Caco-2 (cell line): Measurements from ENCODE around the gene APOM. TPM values are rescaled to one million over a fixed set of nuclear protein-coding genes. Genes with fewer than 3 reads are reported as not detected.

Experiments used
- BruUV-seq: library from RNA; stranded (reverse); fragments of 400-500 nt; replicated peaks from 2 replicates; lab custom pipeline; 2021; lab: Mats Ljungman, UMichigan
- CTCF ChIA-PET: fragments of 300-600 bp; sonication (Branson Sonifier 250); formaldehyde crosslinking; loops from one replicate; lab custom pipeline; 2022; ENCODE audit warnings: antibody characterized with exemption; lab: Charles Lee
- POLR2A ChIA-PET: fragments of 300-600 bp; sonication (Branson Sonifier 250); formaldehyde crosslinking; loops from one replicate; lab custom pipeline; 2022; ENCODE audit warnings: antibody characterized with exemption; lab: Charles Lee
- DNase-seq, 2 experiments: peaks; one replicate each; pipeline versions ENCODE4 v3.0.0 to v3.0.0-alpha.2; 2020 to 2022
- H3K27me3 ChIP-seq: replicated peaks from 2 replicates; pipeline ENCODE4 v1.6.0; 2011; ENCODE audit warnings: low read length; ENCODE audit not compliant: control insufficient read depth, insufficient read depth
- H3K36me3 ChIP-seq: 2 replicates; pipeline ENCODE4 v1.5.1; 2011; ENCODE audit warnings: low read length; ENCODE audit not compliant: control insufficient read depth, insufficient read depth
- H3K4me1 ChIP-seq: fragments of 250-450 bp; sonication (Bioruptor Pico); 2 replicates; pipeline ENCODE4 v1.5.1; 2020; ENCODE audit warnings: mild to moderate bottlenecking
- H3K4me3 ChIP-seq: 2 replicates; pipeline ENCODE4 v1.5.1; 2011; ENCODE audit warnings: low read depth, mild to moderate bottlenecking, control low read depth, low read length
- H3K9me3 ChIP-seq: fragments of 250-450 bp; sonication (Bioruptor Pico); 2 replicates; pipeline ENCODE4 v1.5.1; 2020; ENCODE audit warnings: mild to moderate bottlenecking, moderate library complexity
- H3K27ac Mint-ChIP-seq: one replicate; pipeline ENCODE4 v1.8.0; 2022; ENCODE audit warnings: mixed read lengths; ENCODE audit not compliant: unreplicated experiment
- H3K27me3 Mint-ChIP-seq: one replicate; pipeline ENCODE4 v1.8.0; 2022; ENCODE audit warnings: mixed read lengths; ENCODE audit not compliant: insufficient read depth, unreplicated experiment
- H3K36me3 Mint-ChIP-seq: one replicate; pipeline ENCODE4 v1.8.0; 2022; ENCODE audit warnings: mild to moderate bottlenecking, mixed read lengths; ENCODE audit not compliant: insufficient read depth, unreplicated experiment
- H3K4me1 Mint-ChIP-seq: one replicate; pipeline ENCODE4 v1.8.0; 2022; ENCODE audit warnings: low read depth, mixed read lengths; ENCODE audit not compliant: unreplicated experiment
- H3K4me3 Mint-ChIP-seq: one replicate; pipeline ENCODE4 v1.8.0; 2022; ENCODE audit warnings: mild to moderate bottlenecking, moderate library complexity, mixed read lengths; ENCODE audit not compliant: unreplicated experiment
- H3K9me3 Mint-ChIP-seq: one replicate; pipeline ENCODE4 v1.8.0; 2022; ENCODE audit warnings: mixed read lengths; ENCODE audit not compliant: unreplicated experiment
- CTCF ChIP-seq, 2 experiments: fragments of 200-600 bp in 1 of 2; IDR thresholded peaks; 1 replicate in 1 of 2; 2 replicates in 1 of 2; pipeline versions ENCODE4 v1.5.1 to v1.8.0; 2011 to 2022; ENCODE audit warnings: antibody characterized with exemption in 1 of 2, control low read depth in 1 of 2, inconsistent platforms in 1 of 2, low read depth in 1 of 2, low read length in 1 of 2, mild to moderate bottlenecking in 1 of 2, moderate library complexity in 1 of 2; ENCODE audit not compliant: insufficient read depth in 1 of 2, severe bottlenecking in 1 of 2, unreplicated experiment in 1 of 2
- intact Hi-C: fragments of 100-400 bp; cut with micrococcal nuclease; formaldehyde crosslinking; loops from one replicate; pipeline ENCODE4 v1.10.0; 2022; ENCODE audit not compliant: unreplicated experiment
- total RNA-seq: library from RNA; stranded (reverse); gene quantifications from 2 replicates; pipeline ENCODE4 v1.2.3, GENCODE V29; 2022

The APOM gene
- total RNA-seq, 1 experiment from 2014 or later: 15.8 TPM

DNA sequence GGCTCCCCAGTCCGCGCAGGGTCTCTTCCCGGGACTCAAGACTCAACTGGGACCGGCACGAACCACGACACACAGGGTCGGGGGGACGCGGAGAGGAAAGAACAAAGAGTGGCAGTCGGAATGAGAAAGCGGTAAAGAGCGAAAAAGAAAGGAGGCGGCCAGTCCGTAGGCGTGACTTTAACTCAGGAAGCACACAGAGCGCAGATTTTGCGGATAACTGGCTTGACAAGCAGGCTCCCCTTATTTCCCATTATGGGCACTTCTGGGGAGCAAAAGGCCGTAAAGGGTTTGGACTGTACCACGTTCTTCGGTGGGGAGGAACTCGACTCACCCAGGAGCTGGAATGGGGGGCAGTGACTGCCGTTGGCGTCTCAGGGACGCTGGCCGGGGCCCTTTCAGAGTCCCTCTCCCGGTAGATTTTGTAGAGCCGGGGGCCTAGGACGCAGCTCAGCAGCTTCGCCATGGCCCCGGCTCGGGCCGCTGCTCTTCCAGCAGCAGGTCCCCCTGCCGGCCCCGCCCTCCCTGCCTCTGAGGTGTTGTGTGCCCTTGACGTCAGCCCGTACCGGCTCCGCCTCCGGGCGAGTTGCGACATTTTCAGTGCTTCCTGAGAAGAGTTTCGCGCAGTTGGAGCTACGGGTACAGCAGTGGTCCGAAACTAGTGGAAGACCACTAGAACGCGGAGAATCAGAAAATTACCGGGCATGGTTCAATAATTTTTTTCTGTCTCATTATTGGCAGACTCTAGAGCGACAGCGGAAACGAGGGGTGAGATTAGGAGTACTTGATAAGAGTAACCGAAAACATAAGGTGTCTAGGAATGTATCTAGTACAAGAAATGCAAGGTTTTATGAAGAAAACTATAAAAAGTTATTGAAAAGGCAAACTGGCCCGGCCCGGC is 47.4 kb downstream of the APOM start, which contains the start of gene ABHD16A:
TSS of gene ABHD16A (minus strand) at position 506 of the 898 bp plus-strand sequence. CDS start at position 463, 43 bp downstream.
- Mint-ChIP-seq H3K4me3 (peak within 1 kb of the TSS; percentile 91), H3K27me3 (no peaks in the 10 kb centered on the region), H3K4me1 (peaks cover 11% of the 10 kb centered on the region), H3K36me3 (peaks cover 19% of the 10 kb centered on the region), H3K27ac (peak within 1 kb of the TSS; percentile 87), H3K9me3 (no peaks in the 10 kb centered on the region)
- no peaks in the 10 kb centered on the region for H3K27me3 ChIP-seq
- ChIA-PET CTCF (interaction anchor here (0.6 to 1.2 kb wide), 8 partner anchors 23 to 154 kb away, joined by 3 to 7 read pairs (median 3); partner anchors contain the start of genes CSNK2B and LSM2), POLR2A (interaction anchor here (0.5 to 1.7 kb wide), 17 partner anchors 10 to 666 kb away, joined by 3 to 11 read pairs (median 4); partner anchors contain the start of genes APOM, CLIC1, HSPA1A and HSPA1B)
- H3K36me3 ChIP-seq: peaks cover 3% of the 10 kb centered on the region
- H3K4me1 ChIP-seq: peaks cover 34% of the 10 kb centered on the region
- no peaks in the 10 kb centered on the region for H3K9me3 ChIP-seq
- no TSS peak for BruUV-seq
- peak within 1 kb of the TSS; percentile 50 for H3K4me3 ChIP-seq
- no peak for TF ChIP-seq CTCF (IDR thresholded peaks at IDR 0.05; ENCODE audit: insufficient read depth in 1 of 2, low read depth in 1 of 2, low read length in 1 of 2, severe bottlenecking in 1 of 2, unreplicated experiment in 1 of 2)
- intact Hi-C loops: loop anchor here (2.0 to 5.0 kb wide), 2 partner anchors 22 to 34 kb away; partner anchors contain the start of genes CLIC1 and LY6G5C
- peak; percentile 97 to 98 for DNase-seq

DNA sequence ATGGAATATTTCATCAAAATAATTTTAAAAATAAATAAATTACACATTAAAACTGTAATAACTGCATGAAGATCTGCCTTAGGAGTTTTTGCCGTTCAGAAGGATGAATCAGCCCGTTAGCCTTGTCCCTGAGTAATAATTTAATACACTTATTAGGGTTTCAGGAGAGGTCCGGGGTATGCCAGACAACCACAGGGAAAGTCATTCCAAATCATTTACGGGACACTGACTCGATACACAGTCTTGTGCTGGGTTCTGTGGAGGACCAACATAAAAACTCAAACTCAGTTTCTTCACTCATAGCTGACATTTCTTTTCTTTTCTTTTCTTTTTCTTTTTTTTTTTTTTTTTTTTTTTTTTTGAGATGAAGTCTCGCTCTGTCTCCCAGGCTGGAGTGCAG is 50.2 kb downstream of the APOM start:
- no peaks in the 10 kb centered on the region for H3K27me3 ChIP-seq
- intact Hi-C loops: no loop called here
- Mint-ChIP-seq H3K36me3 (peaks cover 5% of the 10 kb centered on the region), H3K9me3 (no peaks in the 10 kb centered on the region), H3K4me3 (no peak overlapping the region), H3K27me3 (no peaks in the 10 kb centered on the region), H3K4me1 (peaks cover 9% of the 10 kb centered on the region), H3K27ac (no peak overlapping the region)
- no peak for DNase-seq
- BruUV-seq: no TSS peak
- no peak overlapping the region for H3K4me3 ChIP-seq
- no peak for TF ChIP-seq CTCF (IDR thresholded peaks at IDR 0.05; ENCODE audit: insufficient read depth in 1 of 2, low read depth in 1 of 2, low read length in 1 of 2, severe bottlenecking in 1 of 2, unreplicated experiment in 1 of 2)
- no peaks in the 10 kb centered on the region for H3K36me3 ChIP-seq
- H3K4me1 ChIP-seq: peaks cover 16% of the 10 kb centered on the region
- ChIA-PET CTCF (no interaction called here), POLR2A (interaction anchor here (0.6 to 0.8 kb wide), 2 partner anchors 24 to 77 kb away, joined by 3 to 5 read pairs; no protein-coding TSS in a partner anchor)
- no peaks in the 10 kb centered on the region for H3K9me3 ChIP-seq

DNA sequence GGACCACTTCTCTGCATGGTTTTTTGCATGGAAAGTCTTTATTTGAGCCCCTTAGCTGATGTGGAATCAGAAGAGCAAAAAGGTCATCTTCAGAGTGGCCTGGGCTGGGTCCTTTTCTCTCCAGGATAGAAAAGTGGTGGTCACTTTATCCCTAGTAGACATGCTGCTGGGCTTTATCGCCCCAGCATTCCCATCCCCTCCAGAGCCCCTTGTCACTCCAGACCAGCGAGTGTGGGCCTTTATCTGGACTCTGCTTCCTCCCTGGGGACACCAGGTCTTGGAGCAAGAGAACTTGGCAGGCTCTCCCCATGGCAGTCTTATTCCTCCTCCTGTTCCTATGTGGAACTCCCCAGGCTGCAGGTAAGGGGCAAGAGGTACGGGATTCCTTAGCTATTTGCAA is 50.9 kb downstream of the APOM start, which contains the start of gene LY6G6F:
TSS of gene LY6G6F (plus strand) at position 268 of the 400 bp plus-strand sequence. CDS start at position 309, 41 bp downstream.
- H3K36me3 ChIP-seq: no peaks in the 10 kb centered on the region
- intact Hi-C loops: no loop called here
- peaks cover 10% of the 10 kb centered on the region for H3K4me1 ChIP-seq
- no peaks in the 10 kb centered on the region for H3K27me3 ChIP-seq
- Mint-ChIP-seq H3K4me3 (no peak within 1 kb of the TSS), H3K27ac (no peak within 1 kb of the TSS), H3K9me3 (no peaks in the 10 kb centered on the region), H3K36me3 (peaks cover 5% of the 10 kb centered on the region), H3K27me3 (no peaks in the 10 kb centered on the region), H3K4me1 (peaks cover 4% of the 10 kb centered on the region)
- CTCF ChIA-PET: no interaction called here
- no peaks in the 10 kb centered on the region for H3K9me3 ChIP-seq
- H3K4me3 ChIP-seq: no peak within 1 kb of the TSS
- BruUV-seq: no TSS peak
- DNase-seq: no peak
- POLR2A ChIA-PET: interaction anchor here (0.8 kb wide), 1 partner anchor 24 kb away, joined by 5 read pairs; no protein-coding TSS in a partner anchor
- TF ChIP-seq CTCF (IDR thresholded peaks at IDR 0.05; ENCODE audit: insufficient read depth in 1 of 2, low read depth in 1 of 2, low read length in 1 of 2, severe bottlenecking in 1 of 2, unreplicated experiment in 1 of 2): no peak
